NCI-H187 treated with DMSO at 0.1 percent for 48 hours (cell line): ENCODE results near the gene TCF23.
"Not testable (repeated sequence)": the region's sequence is repeated elsewhere in the genome, so short reads cannot be mapped to it uniquely, and the experiment has no call there.

ENCODE experiments used
- DNase-seq: peaks from one replicate; lab custom pipeline; 2025; lab: John Stamatoyannopoulos, UW

TCF23 gene

GRCh38 chr2:27148801-27149439 is at the start of gene TCF23:
TSS of gene TCF23 (plus strand) at chr2:27149004. CDS start at chr2:27149134, 130 bp downstream.
- DNase-seq: no peak

- no peak for DNase-seq
Observed at GRCh38 chr2:27099334-27099955, 49.4 kb upstream of the TCF23 start.

- DNase-seq: no peak
Observed at GRCh38 chr2:27100036-27100435, 48.8 kb upstream of the TCF23 start.

- no peak for DNase-seq
Observed at GRCh38 chr2:27102329-27102728, 46.5 kb upstream of the TCF23 start.

- no peak for DNase-seq
Observed at GRCh38 chr2:27105981-27106380, 42.8 kb upstream of the TCF23 start.

GRCh38 chr2:27108221-27108620 is 40.6 kb upstream of the TCF23 start:
- no peak for DNase-seq

GRCh38 chr2:27109083-27109482 is 39.7 kb upstream of the TCF23 start:
- no peak for DNase-seq

GRCh38 chr2:27110603-27111352 is 38.0 kb upstream of the TCF23 start:
- not testable (repeated sequence) for DNase-seq

GRCh38 chr2:27111392-27112078 is 37.3 kb upstream of the TCF23 start:
- DNase-seq: not testable (repeated sequence)

GRCh38 chr2:27115519-27115918 is 33.3 kb upstream of the TCF23 start:
- no peak for DNase-seq

GRCh38 chr2:27117995-27118524 is 30.7 kb upstream of the TCF23 start:
- DNase-seq: no peak

- DNase-seq: no peak
Observed at GRCh38 chr2:27118525-27119329, 30.1 kb upstream of the TCF23 start, which contains the start of gene CGREF1. TSS of gene CGREF1 (minus strand) at chr2:27119128. CDS start at chr2:27104366, 14,762 bp downstream.

- DNase-seq: not testable (repeated sequence)
Observed at GRCh38 chr2:27119330-27119670, 29.5 kb upstream of the TCF23 start.

GRCh38 chr2:27121906-27122305 is 26.9 kb upstream of the TCF23 start:
- DNase-seq: no peak

GRCh38 chr2:27122791-27123190 is 26.0 kb upstream of the TCF23 start:
- no peak for DNase-seq

- no peak for DNase-seq
Observed at GRCh38 chr2:27123302-27124150, 25.3 kb upstream of the TCF23 start, which contains the start of gene ABHD1. TSS of gene ABHD1 (plus strand) at chr2:27123815. CDS start at chr2:27123949, 134 bp downstream.

GRCh38 chr2:27125104-27125503 is 23.7 kb upstream of the TCF23 start:
- no peak for DNase-seq

GRCh38 chr2:27126252-27126710 is 22.5 kb upstream of the TCF23 start:
- DNase-seq: no peak

GRCh38 chr2:27127883-27128667 is 20.7 kb upstream of the TCF23 start:
- no peak for DNase-seq
